ENCODE data around the gene HOXB2.

The HOXB2 gene

DNA sequence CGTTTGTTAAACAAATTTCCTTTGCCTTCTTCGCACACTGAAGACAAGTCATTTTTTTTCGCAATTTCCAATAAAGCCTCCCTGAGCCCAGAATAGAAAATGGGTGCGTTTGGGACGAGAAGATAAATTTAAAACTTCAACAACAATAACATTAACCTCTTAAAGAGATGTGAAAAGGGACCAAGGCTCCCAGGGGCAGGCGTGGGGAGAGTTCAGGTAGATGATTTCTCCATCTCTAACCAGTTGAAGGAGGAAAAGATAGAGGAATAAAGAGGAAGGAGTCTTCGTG, 34.5 kb upstream of the HOXB2 start:
- no peak for DNase-seq (ENCODE audit: low read depth in 4 of 4, low spot score in 1 of 4)

DNA sequence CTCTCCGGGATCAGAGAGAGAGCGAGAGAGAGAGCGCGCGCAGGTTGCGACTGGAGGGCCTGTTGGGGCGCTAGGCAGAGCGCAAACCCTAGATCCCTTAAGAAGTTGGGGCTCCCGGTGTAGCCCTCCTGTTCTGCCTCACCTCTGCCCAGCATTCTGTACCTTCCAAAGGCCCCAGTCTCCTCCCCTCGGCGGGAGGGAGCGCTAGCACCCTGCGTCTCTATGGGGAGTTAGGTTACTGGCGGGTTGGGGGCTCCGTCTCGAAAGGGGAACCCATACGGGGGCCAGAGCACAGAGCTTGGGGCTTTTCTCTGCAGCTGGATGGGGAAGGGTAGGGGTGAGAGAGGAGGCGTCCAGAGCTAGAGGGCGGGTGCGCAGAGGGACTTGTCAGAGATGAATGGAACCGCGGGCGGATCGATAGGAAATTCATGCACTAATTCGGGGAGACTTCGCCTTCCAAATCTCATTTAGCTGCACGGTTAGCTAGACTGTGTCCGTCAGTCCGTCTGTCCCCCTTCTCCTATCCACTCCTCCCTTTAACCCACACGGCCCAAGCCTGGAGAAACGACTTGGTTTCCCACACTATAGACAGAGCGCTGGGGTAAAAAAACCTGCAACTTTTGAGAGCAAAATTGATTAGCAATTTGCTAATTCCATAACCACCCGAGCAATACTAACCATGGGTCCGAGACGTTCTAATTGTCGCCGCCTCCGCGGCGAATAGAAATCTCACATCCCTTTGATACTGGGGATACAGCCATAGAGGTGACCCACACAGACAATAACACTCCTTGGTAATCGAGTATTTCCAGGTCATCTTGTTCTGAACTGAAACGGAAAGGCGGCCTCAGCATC, 33.9 kb upstream of the HOXB2 start:
- no peak for DNase-seq (ENCODE audit: low read depth in 4 of 4, low spot score in 1 of 4)

DNA sequence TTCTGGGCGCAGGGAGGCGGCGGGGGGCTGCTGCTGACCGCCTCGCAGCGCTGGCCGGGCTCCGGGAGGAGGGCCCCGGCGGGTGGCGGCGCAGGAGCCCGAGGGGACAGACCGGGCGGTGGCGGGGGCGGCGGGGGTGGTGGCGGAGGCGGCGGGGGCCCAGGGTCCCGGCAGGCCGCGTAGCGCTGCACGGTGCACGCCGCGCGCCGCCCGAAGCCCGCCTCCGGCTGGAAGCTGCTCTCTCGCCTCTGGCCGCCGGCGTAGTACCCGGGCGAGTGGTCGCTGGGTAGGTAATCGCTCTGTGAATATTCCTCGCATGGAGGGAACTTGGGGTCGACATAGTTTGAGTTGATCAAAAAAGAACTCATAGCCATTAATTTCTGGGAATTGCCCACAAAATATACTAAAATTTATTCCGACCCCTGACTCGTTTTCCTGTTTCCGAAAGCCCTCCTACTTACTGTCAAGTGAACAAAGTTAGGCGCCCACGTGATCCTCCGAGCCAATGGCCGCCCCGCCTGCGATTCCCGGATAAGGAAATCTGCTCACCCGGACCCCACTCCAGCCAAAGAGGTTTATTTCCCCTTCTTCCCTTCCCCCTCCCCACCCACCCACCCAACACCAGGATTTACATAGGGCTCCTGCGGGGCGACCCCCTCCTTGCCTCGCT, 33.2 kb upstream of the HOXB2 start, which contains the start of gene HOXB4:
Gene HOXB4 (minus strand): TSS at position 405 of the 670 bp plus-strand sequence. CDS start 31 bp downstream, at position 374.
- peak in 3 of 4 experiments; percentile 45 to 68 (median 50) for DNase-seq (ENCODE audit: low read depth in 4 of 4, low spot score in 1 of 4)

DNA sequence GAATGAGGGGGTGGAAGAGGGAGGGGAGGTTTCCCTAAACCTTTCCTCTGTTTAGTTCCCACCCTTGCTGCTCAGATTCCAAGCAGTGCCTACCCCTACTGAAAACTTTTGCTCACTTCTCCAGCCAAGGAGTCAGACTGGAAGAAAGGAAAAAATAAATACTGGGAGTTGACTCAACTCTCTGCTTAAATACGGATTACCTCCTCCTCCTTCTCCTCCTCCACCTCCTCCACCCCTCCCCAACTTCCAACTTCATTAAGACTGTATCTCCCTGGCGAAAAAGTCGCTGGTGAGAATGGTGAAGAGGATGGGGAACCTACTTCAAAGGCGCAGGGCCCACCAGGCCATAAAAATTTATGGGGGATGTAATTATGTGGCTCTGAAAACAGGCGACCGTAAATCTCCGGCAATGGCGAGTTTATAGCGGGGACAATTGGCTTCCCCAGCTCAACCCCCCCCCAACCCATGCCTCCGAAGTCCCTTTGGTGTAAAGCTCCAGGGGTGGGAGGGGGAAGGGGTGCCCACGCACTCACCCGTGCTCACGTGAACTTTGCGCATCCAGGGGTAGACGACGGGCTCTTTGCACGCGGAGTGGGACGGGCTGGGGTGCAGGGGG, 32.5 kb upstream of the HOXB2 start:
- DNase-seq (ENCODE audit: low read depth in 4 of 4, low spot score in 1 of 4): no peak

DNA sequence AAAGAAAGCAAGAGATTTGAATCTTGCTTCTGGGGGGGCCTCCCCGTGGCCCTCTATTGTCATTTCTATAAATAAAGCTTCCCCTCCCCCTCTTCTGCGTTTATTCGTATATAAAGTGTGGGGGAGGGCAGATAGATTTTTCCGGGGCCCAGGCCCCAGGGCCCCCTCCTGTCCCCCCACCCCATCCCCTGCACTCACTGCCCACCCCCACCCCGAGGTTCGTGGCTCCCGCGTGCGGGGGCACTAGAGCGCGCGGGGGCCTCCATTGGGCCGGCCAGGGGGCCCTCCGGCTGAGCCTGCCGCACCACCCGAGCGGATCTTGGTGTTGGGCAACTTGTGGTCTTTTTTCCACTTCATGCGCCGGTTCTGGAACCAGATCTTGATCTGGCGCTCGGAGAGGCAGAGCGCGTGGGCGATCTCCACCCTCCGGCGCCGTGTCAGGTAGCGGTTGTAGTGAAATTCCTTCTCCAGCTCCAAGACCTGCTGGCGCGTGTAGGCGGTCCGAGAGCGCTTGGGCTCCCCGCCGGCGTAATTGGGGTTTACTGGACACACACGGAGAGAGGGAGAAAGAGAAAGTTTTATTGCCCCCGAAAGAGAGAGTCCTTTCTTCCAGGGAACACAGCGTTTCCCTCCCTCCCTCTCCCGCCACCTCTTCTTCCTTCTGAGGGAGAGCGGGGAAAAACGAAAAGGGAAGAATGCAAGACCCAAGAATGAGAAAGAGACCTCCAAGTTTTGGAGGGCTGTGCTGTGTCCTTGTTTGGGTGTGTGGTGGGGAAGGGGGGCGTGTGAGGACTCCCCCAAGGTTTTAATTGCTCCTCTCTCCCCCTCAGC, 31.8 kb upstream of the HOXB2 start:
- DNase-seq (ENCODE audit: low read depth in 4 of 4, low spot score in 1 of 4): no peak

DNA sequence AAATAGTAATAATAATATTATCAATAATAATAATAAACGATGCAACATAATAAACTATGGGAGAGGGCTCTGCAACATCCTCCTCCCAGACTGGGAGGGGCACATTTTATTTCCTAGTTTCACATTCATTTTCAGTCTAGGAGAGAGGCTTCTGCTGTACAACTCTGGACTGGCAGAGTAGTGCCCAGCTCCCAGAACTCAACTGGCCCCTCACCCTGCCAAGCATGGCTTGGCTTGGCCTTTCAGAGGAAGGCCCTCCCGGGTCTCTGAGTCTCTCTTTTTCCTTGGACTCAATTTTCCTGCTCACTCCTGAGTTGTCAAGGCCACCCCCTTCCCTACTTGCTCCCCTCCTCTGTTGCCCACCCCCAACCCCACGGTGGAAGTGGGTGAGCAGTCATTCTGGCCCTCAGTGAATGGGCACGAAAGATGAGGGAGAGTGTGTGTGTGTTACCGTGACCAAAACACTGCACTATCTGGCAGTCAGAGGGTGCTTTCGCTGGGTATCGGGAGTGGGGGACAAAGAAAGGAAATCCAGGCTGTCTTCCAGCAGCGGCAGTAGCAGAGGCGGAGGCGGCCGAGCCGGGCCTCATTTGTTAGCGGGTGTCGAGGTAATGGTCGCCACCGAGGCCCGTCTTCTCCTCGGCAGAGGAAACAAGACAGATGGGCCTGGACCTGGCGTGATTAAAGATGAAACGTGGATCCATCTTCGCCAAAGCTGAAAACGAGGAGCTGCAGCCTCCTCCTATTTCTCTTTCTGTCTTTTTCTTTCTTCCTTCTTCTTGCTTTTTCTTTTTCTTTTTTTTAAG, 31.0 kb upstream of the HOXB2 start:
- DNase-seq (ENCODE audit: low read depth in 4 of 4, low spot score in 1 of 4): no peak

DNA sequence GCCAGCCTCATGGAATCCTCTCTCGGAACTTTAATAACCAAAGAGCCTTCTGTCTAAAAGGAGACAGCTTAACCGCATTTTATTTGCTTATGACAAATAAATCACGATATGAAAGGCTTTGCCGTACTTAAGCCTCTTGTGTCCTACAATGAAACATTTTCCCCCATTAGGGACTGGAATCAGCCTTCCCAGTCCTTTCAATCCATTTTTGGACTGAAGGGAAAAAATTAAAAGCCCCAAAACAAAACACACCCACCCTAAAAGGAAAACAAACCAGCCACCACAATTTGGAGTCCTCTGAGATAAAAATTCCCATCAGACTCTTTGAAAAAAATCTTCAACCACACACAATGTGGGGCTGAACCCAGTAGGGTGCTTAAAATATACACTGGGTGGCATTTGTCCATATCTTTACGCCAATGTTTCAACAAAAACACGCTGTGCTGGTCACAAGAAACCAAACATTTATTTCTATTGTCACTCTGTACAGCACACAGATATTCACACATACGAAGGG, 30.2 kb upstream of the HOXB2 start:
- DNase-seq (ENCODE audit: low read depth in 4 of 4, low spot score in 1 of 4): no peak

DNA sequence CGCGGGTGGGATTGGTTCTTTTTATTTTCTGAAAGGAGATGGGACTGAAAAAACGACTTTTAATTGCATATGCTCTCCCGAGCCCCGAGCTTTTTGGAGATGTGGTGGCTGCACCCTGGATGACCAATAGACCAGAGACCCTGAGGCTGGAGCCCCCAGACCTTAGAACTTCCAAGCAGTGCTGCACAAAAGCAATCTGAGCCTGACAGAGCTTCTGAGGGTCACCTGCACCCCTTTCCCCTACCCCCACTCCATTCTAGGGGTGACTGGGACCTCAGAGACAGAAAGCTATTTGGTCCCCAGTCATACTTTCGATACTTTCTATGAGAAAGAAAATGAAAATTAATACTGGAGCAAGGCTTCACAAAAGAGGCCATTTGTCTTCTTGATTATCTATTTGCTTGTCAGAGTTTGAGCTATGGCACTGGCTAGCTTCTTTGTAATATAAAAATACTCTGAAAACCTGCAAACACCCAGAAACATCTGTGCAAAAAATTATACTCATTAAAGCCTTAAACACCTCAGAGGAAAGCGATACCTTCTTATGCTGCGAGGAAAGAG, 29.7 kb upstream of the HOXB2 start:
- DNase-seq (ENCODE audit: low read depth in 4 of 4, low spot score in 1 of 4): no peak

DNA sequence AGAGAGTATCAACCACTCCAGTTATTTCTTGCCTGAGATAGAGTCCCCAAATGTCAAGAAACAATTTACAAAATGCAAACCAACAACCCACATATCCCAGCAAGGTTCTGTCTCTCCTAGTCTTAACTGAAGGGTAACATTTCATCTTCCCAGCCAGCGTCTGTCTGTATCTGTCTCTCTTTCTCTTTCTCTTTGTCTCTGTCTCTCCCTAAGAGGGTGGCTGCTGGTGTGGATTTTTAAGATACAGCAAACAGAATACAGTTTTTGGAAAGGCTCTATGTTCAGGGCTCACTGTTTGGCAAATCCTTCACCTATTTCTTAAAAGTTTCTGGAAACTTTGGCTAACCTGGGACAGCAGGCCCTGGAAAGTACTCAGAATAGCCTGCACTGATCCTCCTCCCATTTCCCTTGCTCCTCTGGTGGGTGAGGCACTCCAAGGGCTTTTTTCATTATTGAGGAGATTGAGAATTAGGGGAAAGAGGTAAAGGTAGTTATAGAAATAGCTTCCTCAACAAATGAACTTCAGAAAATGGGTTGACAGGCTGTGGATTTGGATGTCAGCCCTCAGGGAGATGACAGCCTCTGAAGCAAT, 27.0 kb upstream of the HOXB2 start:
- DNase-seq (ENCODE audit: low read depth in 4 of 4, low spot score in 1 of 4): no peak

DNA sequence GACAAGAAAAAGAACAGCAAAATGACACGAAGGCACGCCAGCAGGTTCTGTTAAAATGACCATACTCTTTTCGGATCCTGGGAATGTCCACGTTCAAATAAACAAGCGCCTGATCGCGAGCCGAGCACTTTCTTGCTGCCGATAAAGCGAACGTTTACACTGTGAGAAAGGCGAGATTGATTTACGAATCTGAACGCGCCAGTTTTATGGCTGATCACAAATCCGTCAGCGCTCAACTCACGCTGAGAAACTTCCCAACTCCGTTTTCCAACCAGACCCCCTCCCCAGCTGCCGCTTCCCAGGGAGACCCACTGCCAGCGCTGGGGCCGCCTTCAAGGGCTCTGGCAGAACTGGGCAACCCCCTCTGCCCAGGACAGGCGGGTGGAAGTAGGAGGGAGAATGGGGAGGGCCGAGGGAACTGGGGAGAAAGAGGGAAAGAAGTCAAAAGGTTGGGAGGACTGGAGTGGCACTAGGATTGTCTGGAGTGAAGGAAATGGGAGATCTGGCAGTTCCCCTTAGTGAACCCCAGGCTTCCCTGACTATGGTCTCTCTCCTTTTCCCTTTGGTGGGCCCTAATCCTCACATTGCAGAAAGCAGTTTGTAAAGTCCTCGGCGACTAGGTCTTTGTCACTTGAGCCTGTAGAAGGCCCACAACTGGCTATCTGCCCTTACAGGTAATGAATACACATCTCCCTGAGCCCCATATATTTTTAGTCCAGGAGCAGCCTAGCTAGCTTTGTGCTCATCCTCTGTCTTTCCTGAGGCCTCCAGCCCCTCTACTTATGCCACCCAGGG, 26.3 kb upstream of the HOXB2 start:
- DNase-seq (ENCODE audit: low read depth in 4 of 4, low spot score in 1 of 4): no peak

DNA sequence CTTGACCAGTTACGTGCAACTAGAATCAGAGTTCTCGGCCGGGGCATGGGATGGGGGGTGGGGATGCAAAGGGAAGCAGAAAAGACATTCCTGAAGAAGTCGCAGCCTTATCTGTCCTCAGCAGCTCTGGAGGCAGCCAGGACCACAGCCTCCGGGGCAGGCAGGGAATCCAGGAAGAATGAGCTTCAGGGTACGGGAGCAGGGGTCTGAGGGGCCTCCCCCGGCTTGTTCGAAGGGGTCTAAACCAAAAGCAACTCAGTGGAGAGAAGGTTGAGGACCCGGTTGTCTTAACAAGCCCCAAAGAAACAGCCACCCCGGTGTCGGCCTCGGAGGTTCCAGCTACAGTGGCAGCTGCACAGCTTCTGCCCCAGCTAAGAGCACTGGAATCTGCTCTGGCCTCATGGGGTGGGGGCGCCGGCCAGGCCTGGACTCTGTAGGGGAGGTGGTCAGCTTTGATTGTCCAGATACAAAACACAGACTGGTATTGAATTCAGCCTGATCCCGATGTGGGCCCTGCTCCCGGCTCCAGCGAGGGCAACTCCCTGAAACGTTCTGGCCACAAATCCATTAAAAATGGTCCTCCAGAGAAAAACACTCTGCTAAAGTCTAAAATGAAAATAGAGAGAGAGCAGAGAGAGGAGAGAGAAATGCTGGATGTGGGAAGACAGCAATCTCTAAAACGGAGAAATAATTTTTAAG, 25.6 kb upstream of the HOXB2 start:
- no peak for DNase-seq (ENCODE audit: low read depth in 4 of 4, low spot score in 1 of 4)

DNA sequence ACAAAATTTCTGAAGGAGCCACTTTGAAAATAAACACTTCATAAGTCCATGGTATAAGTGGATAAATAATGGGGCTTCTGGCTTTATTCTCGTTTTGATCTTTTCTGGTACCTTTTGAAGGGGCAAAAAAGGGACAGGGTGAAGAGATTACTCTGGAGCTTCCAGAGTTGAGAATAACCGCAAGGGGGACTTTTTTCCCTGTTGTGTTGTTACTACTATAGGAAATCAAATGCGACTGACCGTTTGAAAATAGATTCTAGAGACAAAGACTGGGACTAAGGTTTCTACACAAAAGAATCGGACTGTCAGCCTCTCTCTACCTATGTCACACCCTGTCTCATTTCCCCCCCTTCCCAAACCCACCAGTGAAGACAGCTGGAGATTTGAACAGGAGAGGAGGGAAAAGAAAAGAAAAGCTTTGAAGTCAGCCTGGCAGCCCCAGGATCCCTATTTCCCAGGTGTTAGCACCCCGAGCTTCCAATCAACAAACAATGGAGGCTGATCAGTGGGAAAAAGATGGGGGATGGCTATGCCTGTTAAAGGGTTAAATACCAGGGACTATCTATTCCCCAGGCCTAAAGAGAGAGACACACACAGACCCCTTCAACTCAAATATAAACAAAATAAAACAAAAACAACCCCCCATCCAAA, 24.9 kb upstream of the HOXB2 start:
- DNase-seq (ENCODE audit: low read depth in 4 of 4, low spot score in 1 of 4): no peak

DNA sequence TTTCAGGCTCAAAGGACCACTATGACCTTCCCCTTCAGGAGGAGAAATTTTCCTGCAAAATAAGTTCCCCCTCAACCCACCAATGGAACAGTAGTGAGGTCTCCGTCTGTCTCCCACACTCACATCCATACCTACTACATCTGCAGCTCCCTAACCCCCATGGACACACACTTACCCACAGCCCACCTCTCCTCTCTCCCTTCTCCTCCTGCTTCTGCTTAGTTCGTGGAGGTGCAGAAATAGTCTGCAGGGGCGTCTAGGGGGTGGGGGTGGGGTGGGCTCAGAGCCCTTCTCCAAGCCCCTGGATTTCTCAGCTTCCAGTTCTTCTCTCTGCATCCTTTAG, 24.3 kb upstream of the HOXB2 start:
- no peak for DNase-seq (ENCODE audit: low read depth in 4 of 4, low spot score in 1 of 4)

DNA sequence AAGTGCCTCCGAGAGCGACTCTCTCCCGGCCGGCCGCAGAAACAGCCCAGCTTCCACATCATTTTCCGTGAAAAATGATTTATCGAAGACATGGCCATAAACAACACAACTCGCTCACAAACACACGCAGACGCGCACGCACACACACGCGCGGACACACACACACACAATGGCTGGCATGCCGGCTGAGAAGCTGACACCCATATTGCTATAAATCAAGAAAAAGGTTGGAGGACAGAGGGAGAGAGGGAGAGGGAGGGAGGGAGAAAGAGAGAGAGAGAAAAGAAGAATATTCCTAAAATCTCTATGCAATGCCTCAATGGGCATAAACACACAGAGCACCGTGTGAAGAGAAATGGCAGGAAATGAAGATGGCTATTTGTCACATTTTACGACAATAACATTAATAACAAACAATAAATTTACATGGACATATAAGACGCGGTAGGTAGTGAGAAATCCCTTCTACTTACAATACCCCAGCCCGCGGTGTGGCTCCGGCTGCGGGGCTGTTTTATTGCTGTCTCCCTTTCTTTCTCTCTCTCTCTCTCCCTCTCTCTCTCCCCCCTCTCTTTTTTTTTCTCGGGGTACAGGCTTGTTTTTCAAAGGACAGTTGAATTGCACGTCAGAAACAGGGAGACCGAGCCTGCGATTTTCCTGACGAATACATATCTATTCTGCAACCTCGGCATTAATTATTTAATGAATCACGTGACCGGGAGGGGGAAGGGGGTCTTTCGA, 23.8 kb upstream of the HOXB2 start:
- DNase-seq (ENCODE audit: low read depth in 4 of 4, low spot score in 1 of 4): no peak

DNA sequence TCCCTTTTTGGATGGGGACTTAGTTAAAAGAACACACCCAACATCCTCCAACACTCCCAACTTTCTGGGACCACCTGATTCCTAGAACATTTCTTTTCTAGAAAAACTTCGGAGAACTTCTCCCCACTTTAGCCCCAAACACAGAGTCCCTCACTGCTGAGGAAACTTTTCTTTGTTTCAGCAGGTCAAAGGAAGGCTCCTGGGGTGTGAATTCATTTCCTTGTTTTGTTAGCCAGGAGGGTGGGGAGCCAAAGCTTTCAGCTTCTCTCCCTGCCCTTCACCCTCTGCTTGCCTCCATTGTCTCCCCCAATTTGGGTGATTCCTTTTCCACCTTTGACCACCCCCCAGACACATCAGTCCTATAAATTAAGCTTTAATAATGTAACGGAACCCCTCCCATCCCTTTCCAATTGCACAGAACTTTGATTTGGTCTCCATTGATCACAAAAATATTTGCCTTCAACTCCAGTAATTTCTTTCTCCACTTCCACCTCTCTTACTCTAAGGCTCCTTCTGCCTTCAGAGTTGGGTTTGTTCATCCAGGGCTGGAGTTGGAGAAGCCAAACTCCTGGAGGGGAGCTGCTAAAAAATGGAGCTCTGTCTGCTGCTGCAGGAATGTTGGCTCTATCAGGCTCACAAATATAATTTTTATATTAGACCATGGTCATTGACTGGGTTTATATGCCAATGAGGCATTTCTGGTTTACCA, 22.9 kb upstream of the HOXB2 start:
- no peak for DNase-seq (ENCODE audit: low read depth in 4 of 4, low spot score in 1 of 4)

DNA sequence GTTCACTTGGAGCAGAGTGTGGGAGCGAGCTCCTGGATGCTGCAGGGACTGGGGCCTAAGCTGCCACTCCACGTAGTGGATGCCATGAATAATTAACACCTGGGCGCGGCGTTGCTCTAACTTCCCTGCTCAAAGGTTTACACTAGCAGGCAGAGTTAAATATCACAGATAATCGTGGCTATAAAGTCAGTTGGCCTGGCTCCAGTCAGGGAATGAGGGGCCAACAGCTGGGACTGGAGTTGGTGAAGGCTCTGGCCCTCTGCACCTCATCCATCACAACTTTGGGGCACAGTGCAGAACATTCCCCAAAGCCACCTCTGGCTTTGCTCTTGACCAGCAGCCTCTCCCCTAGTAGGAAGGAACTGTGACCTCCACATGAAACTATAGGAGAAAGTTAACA, 22.3 kb upstream of the HOXB2 start:
- no peak for DNase-seq (ENCODE audit: low read depth in 4 of 4, low spot score in 1 of 4)

DNA sequence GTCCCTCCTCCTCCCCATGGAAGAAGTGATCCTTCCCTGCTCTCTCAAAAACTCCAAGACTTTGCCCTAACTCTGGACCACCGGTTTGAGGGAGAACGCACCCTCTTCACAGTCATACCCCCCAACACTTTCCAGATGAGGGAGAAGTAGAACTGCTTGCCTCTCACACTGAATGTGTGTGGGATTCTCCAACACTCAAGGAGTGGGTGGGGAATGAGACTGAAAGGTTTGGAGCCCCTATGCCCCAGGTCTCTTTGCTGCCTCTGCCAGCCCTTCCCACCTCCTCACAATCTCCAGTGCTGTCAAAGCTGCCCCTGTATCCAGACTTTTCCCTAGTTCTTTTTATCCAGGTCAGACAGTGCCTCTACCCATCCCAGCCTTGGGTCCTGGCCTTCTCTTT, 21.8 kb upstream of the HOXB2 start:
- DNase-seq (ENCODE audit: low read depth in 4 of 4, low spot score in 1 of 4): no peak

Data from stimulated activated CD4-positive, alpha-beta T cell treated with anti-CD3 and anti-CD28 coated beads, Interleukin-1b, Interleukin-23, amount 100 ng/mL, for 24 hours (primary cell).